Measurements from ENCODE around the gene BCAS1. TPM values are rescaled to one million over a fixed set of nuclear protein-coding genes. Genes with fewer than 3 reads are reported as not detected.

BCAS1 gene
- total RNA-seq, 1 experiment from 2014 or later, result 3.1 TPM

GRCh38 chr20:54014293-54014926 lies 56.0 kb downstream of the BCAS1 start:
- Histone ChIP-seq H3K27ac (ENCODE audit: low read length) (no peak overlapping the region), H3K27me3 (ENCODE audit: control insufficient read depth, insufficient read depth, low read length) (no peaks in the 10 kb centered on the region), H3K36me3 (ENCODE audit: control insufficient read depth, insufficient read depth, low read length) (no peaks in the 10 kb centered on the region), H3K4me3 (ENCODE audit: low read depth in 2 of 2, low read length in 2 of 2) (no peak overlapping the region), H3K4me1 (ENCODE audit: control insufficient read depth, insufficient read depth, low read length) (no peaks in the 10 kb centered on the region; the same call in 1 of the 2 replicates), H3K9me3 (ENCODE audit: control insufficient read depth, insufficient read depth, low read depth, low read length) (no peaks in the 10 kb centered on the region)
- POLR2A ChIA-PET, result no interaction called here
- no TSS peak for BruUV-seq (replicated peaks)
- ATAC-seq (no peak), DNase-seq (ENCODE audit: low read depth, low spot score) (no peak)
- in situ Hi-C loops (cut with HindIII; ENCODE audit: low pct_unique_long_range_greater_than_20kb, low sequenced_read_pairs) (no loop called here), intact Hi-C loops (cut with micrococcal nuclease; ENCODE audit: unreplicated experiment) (no loop called here)
- CTCF ChIA-PET, result no interaction called here
- no peak for TF ChIP-seq POLR2AphosphoS5 (IDR thresholded peaks at IDR 0.05; ENCODE audit: low read depth, low read length)
- TF ChIP-seq TCF7L2 (IDR thresholded peaks at IDR 0.05; ENCODE audit: low read depth, low read length), result no peak
- TF ChIP-seq REST (IDR thresholded peaks at IDR 0.05; ENCODE audit: insufficient read depth in 1 of 2, low read depth in 2 of 2, low read length in 1 of 2), result no peak
- no peak for TF ChIP-seq SIN3A (IDR thresholded peaks at IDR 0.05; ENCODE audit: borderline replicate concordance, insufficient read depth, low read depth, low read length)
- TF ChIP-seq CTCF (IDR thresholded peaks at IDR 0.05), result no peak

GRCh38 chr20:54013471-54013870 lies 56.9 kb downstream of the BCAS1 start:
- in situ Hi-C loops (cut with HindIII; ENCODE audit: low pct_unique_long_range_greater_than_20kb, low sequenced_read_pairs) (no loop called here), intact Hi-C loops (cut with micrococcal nuclease; ENCODE audit: unreplicated experiment) (no loop called here)
- DNase-seq (ENCODE audit: low read depth, low spot score), result no peak
- no TSS peak for BruUV-seq (replicated peaks)
- no peaks in the 10 kb centered on the region for H3K27me3 ChIP-seq (ENCODE audit: control insufficient read depth, insufficient read depth, low read length)
- ChIA-PET CTCF (no interaction called here), POLR2A (no interaction called here)
- H3K9me3 ChIP-seq (ENCODE audit: control insufficient read depth, insufficient read depth, low read depth, low read length), result no peaks in the 10 kb centered on the region
- H3K4me3 ChIP-seq (ENCODE audit: low read depth in 2 of 2, low read length in 2 of 2), result no peak overlapping the region
- no peak overlapping the region for H3K27ac ChIP-seq (ENCODE audit: low read length)
- TF ChIP-seq POLR2AphosphoS5 (IDR thresholded peaks at IDR 0.05; ENCODE audit: low read depth, low read length) (no peak), CTCF (IDR thresholded peaks at IDR 0.05) (no peak), TCF7L2 (IDR thresholded peaks at IDR 0.05; ENCODE audit: low read depth, low read length) (no peak), SIN3A (IDR thresholded peaks at IDR 0.05; ENCODE audit: borderline replicate concordance, insufficient read depth, low read depth, low read length) (no peak), REST (IDR thresholded peaks at IDR 0.05; ENCODE audit: insufficient read depth in 1 of 2, low read depth in 2 of 2, low read length in 1 of 2) (no peak)
- no peaks in the 10 kb centered on the region; the same call in 1 of the 2 replicates for H3K4me1 ChIP-seq (ENCODE audit: control insufficient read depth, insufficient read depth, low read length)
- ATAC-seq, result no peak
- no peaks in the 10 kb centered on the region for H3K36me3 ChIP-seq (ENCODE audit: control insufficient read depth, insufficient read depth, low read length)

Measured in Panc1 (cell line).